HT1080 (cell line): ENCODE results near the gene ARHGAP29. TPM values are rescaled to one million over a fixed set of nuclear protein-coding genes. Genes with fewer than 3 reads are reported as not detected.

Experiments used
- DNase-seq: peaks from one replicate; pipeline ENCODE4 v3.0.0-alpha.2; 2015; ENCODE audit warnings: low read depth
- polyA plus RNA-seq, 2 experiments: library from polyadenylated mRNA; depleted of rRNA; stranded (reverse); fragments of >200 nt; gene quantifications; 2 replicates each; pipeline ENCODE4 v1.2.3, GENCODE V29; 2015
- total RNA-seq: library from RNA; depleted of rRNA; stranded (reverse); fragments of >200 nt; shearing (Covaris generic); gene quantifications from 2 replicates; pipeline ENCODE4 v1.2.3, GENCODE V29; 2014; rRNA removed

Gene ARHGAP29
- 43.1 and 50.5 TPM in 2 replicates for total RNA-seq
- polyA plus RNA-seq (2015; cell fraction: cytosol; rRNA removed): 85.0 and 112 TPM in 2 replicates
- 162 and 163 TPM in 2 replicates for polyA plus RNA-seq (2015; cell fraction: nucleus; rRNA removed)

GRCh38 chr1:94237291-94238226, at the start of gene ARHGAP29:
Gene ARHGAP29 (minus strand): TSS chr1:94237584. CDS start chr1:94231611, 5,973 bp downstream.
- DNase-seq: peak; percentile 81

GRCh38 chr1:94286864-94287437, 49.6 kb upstream of the ARHGAP29 start:
- no peak for DNase-seq

GRCh38 chr1:94285031-94285654, 47.8 kb upstream of the ARHGAP29 start:
- peak; percentile 78 for DNase-seq

GRCh38 chr1:94284476-94284875, 47.1 kb upstream of the ARHGAP29 start:
- DNase-seq: no peak

- DNase-seq: no peak
Observed at GRCh38 chr1:94283462-94283861, 46.1 kb upstream of the ARHGAP29 start.

GRCh38 chr1:94282143-94282711, 44.8 kb upstream of the ARHGAP29 start:
- DNase-seq: no peak

GRCh38 chr1:94281361-94282142, 44.2 kb upstream of the ARHGAP29 start:
- DNase-seq: peak; percentile 73

- DNase-seq: peak; percentile 51
Observed at GRCh38 chr1:94280541-94280940, 43.2 kb upstream of the ARHGAP29 start.

GRCh38 chr1:94279462-94279861, 42.1 kb upstream of the ARHGAP29 start:
- DNase-seq: no peak

GRCh38 chr1:94279038-94279437, 41.7 kb upstream of the ARHGAP29 start:
- DNase-seq: no peak

- DNase-seq: no peak
Observed at GRCh38 chr1:94276988-94277434, 39.6 kb upstream of the ARHGAP29 start.

GRCh38 chr1:94275083-94275482, 37.7 kb upstream of the ARHGAP29 start:
- no peak for DNase-seq

- DNase-seq: no peak
Observed at GRCh38 chr1:94274561-94274960, 37.2 kb upstream of the ARHGAP29 start.

- no peak for DNase-seq
Observed at GRCh38 chr1:94273111-94273510, 35.7 kb upstream of the ARHGAP29 start.

- no peak for DNase-seq
Observed at GRCh38 chr1:94272388-94272787, 35.0 kb upstream of the ARHGAP29 start.

- no peak for DNase-seq
Observed at GRCh38 chr1:94271373-94271772, 34.0 kb upstream of the ARHGAP29 start.

GRCh38 chr1:94270801-94271203, 33.4 kb upstream of the ARHGAP29 start:
- peak; percentile 98 for DNase-seq

GRCh38 chr1:94269921-94270320, 32.5 kb upstream of the ARHGAP29 start:
- DNase-seq: no peak

- DNase-seq: peak; percentile 49
Observed at GRCh38 chr1:94265906-94266305, 28.5 kb upstream of the ARHGAP29 start.

- peak; percentile 43 for DNase-seq
Observed at GRCh38 chr1:94265011-94265422, 27.6 kb upstream of the ARHGAP29 start.
